GM10266 (cell line): ENCODE results near the gene HOXD8.

Experiments used
- DNase-seq: peaks from one replicate; pipeline ENCODE4 v3.0.0; 2012; ENCODE audit errors: extremely low spot score
- CTCF ChIP-seq: IDR thresholded peaks from 2 replicates; pipeline ENCODE4 v1.5.1; 2012; ENCODE audit warnings: mild to moderate bottlenecking, low read depth; ENCODE audit not compliant: control insufficient read depth, insufficient read depth; ENCODE audit errors: missing control alignments

Gene HOXD8

GRCh38 chr2:176128982-176129796, at the start of gene HOXD8:
Gene HOXD8, plus strand, starts transcription at chr2:176129705. Its CDS starts 662 bp downstream, at chr2:176130367.
- DNase-seq: no peak
- TF ChIP-seq CTCF: no peak

- DNase-seq: peak; percentile 83
- peak; percentile 47 for TF ChIP-seq CTCF
Measured at GRCh38 chr2:176079831-176080539, 49.5 kb upstream of the HOXD8 start.

- no peak for DNase-seq
- TF ChIP-seq CTCF: no peak
Measured at GRCh38 chr2:176080540-176081375, 48.7 kb upstream of the HOXD8 start.

- TF ChIP-seq CTCF: no peak
- DNase-seq: peak; percentile 41
Measured at GRCh38 chr2:176081376-176081836, 48.1 kb upstream of the HOXD8 start.

GRCh38 chr2:176081837-176082524, 47.5 kb upstream of the HOXD8 start:
- no peak for TF ChIP-seq CTCF
- peak; percentile 45 for DNase-seq

- TF ChIP-seq CTCF: no peak
- no peak for DNase-seq
Measured at GRCh38 chr2:176082525-176082823, 47.0 kb upstream of the HOXD8 start.
